Liver (tissue), 9 donors: ENCODE measurements around the gene HHLA2. TPM values are rescaled to one million over a fixed set of nuclear protein-coding genes. Genes with fewer than 3 reads are reported as not detected.

ENCODE experiments used
- DNase-seq: peaks from one replicate; pipeline ENCODE4 v3.0.0-alpha.2; 2017; ENCODE audit warnings: low spot score
- H3K27ac ChIP-seq, 2 donors: one replicate each; pipeline ENCODE4 v1.7.0; 2013; ENCODE audit warnings: inconsistent platforms in 2 of 2, low read length in 2 of 2, control low read depth in 1 of 2, low read depth in 1 of 2, mild to moderate bottlenecking in 1 of 2
- H3K27me3 ChIP-seq, 4 donors: one replicate each; pipeline versions ENCODE4 v1.6.1 to v1.7.0; 2013; ENCODE audit warnings: low read length in 3 of 4, inconsistent platforms in 1 of 4, mild to moderate bottlenecking in 1 of 4, moderate library complexity in 1 of 4; ENCODE audit not compliant: control insufficient read depth in 4 of 4, insufficient read depth in 4 of 4
- H3K36me3 ChIP-seq, 4 donors: one replicate each; pipeline versions ENCODE4 v1.6.1 to v1.7.0; 2013; ENCODE audit warnings: low read length in 3 of 4, mild to moderate bottlenecking in 3 of 4, low read depth in 1 of 4, moderate library complexity in 1 of 4; ENCODE audit not compliant: control insufficient read depth in 4 of 4, insufficient read depth in 3 of 4
- H3K4me1 ChIP-seq, 4 donors: one replicate each; pipeline versions ENCODE4 v1.6.1 to v1.7.0; 2013; ENCODE audit warnings: low read length in 3 of 4, mild to moderate bottlenecking in 3 of 4, moderate library complexity in 1 of 4; ENCODE audit not compliant: control insufficient read depth in 4 of 4, insufficient read depth in 4 of 4
- H3K4me3 ChIP-seq, 3 donors: one replicate each; pipeline versions ENCODE4 v1.6.1 to v1.7.0; 2013; ENCODE audit warnings: low read length in 3 of 3, control low read depth in 1 of 3, low read depth in 1 of 3, mild to moderate bottlenecking in 1 of 3
- H3K9ac ChIP-seq, 2 donors: one replicate each; pipeline ENCODE4 v1.7.0; 2013; ENCODE audit warnings: low read length in 2 of 2, mild to moderate bottlenecking in 2 of 2, moderate library complexity in 2 of 2, control low read depth in 1 of 2, low read depth in 1 of 2
- H3K9me3 ChIP-seq, 4 donors: one replicate each; pipeline versions ENCODE4 v1.6.1 to v1.7.0; 2013; ENCODE audit warnings: low read length in 3 of 4; ENCODE audit not compliant: control insufficient read depth in 4 of 4
- EGR1 ChIP-seq, 2 donors: IDR thresholded peaks; 2 replicates each; pipeline ENCODE4 v1.6.1; 2016 to 2018; ENCODE audit warnings: antibody characterized with exemption in 2 of 2, low read depth in 2 of 2
- FOXA1 ChIP-seq: IDR thresholded peaks from 2 replicates; pipeline ENCODE4 v1.6.1; 2016; ENCODE audit warnings: antibody characterized with exemption
- FOXA2 ChIP-seq: IDR thresholded peaks from 2 replicates; pipeline ENCODE4 v1.6.1; 2016; ENCODE audit warnings: antibody characterized with exemption
- GABPA ChIP-seq, 2 donors: IDR thresholded peaks in 1 of 2; conservative IDR thresholded peaks in 1 of 2; 2 replicates each; pipeline ENCODE4 v1.6.1; 2016; ENCODE audit warnings: antibody characterized with exemption in 2 of 2, mild to moderate bottlenecking in 1 of 2, moderate library complexity in 1 of 2
- HNF4A ChIP-seq, 2 donors: conservative IDR thresholded peaks; 2 replicates each; pipeline ENCODE4 v1.6.1; 2016; ENCODE audit warnings: antibody characterized with exemption in 2 of 2, mild to moderate bottlenecking in 2 of 2
- HNF4G ChIP-seq: IDR thresholded peaks from 2 replicates; pipeline ENCODE4 v1.6.1; 2016; ENCODE audit warnings: antibody characterized with exemption
- JUND ChIP-seq, 2 donors: IDR thresholded peaks; 2 replicates each; pipeline ENCODE4 v1.6.1; 2016; ENCODE audit warnings: antibody characterized with exemption in 2 of 2
- NR2F2 ChIP-seq: IDR thresholded peaks from 2 replicates; pipeline ENCODE4 v1.6.1; 2016; ENCODE audit warnings: antibody characterized with exemption
- RAD21 ChIP-seq, 2 donors: IDR thresholded peaks; 2 replicates each; pipeline ENCODE4 v1.6.1; 2016; ENCODE audit warnings: antibody characterized with exemption in 2 of 2, mild to moderate bottlenecking in 2 of 2
- RXRA ChIP-seq, 2 donors: IDR thresholded peaks; 2 replicates each; pipeline ENCODE4 v1.6.1; 2017 to 2018; ENCODE audit warnings: antibody characterized with exemption in 2 of 2, mild to moderate bottlenecking in 1 of 2
- SP1 ChIP-seq: IDR thresholded peaks from 2 replicates; pipeline ENCODE4 v1.6.1; 2018; ENCODE audit warnings: antibody characterized with exemption, mild to moderate bottlenecking
- TAF1 ChIP-seq: conservative IDR thresholded peaks from 2 replicates; pipeline ENCODE4 v1.6.1; 2016; ENCODE audit warnings: antibody characterized with exemption, mild to moderate bottlenecking
- YY1 ChIP-seq: IDR thresholded peaks from 2 replicates; pipeline ENCODE4 v1.6.1; 2016; ENCODE audit warnings: antibody characterized with exemption, mild to moderate bottlenecking
- WGBS: extraction: QIAGEN DNeasy Blood & Tissue Kit; methylation state at CpG from one replicate; pipeline ENCODE4 v1.1.7; 2013; 5-methylcytosine and 5-hydroxymethylcytosine counted together
- polyA plus RNA-seq, 2 donors: library from polyadenylated mRNA; stranded (reverse) in 1 of 2; unstranded in 1 of 2; fragments of 200-250 nt in 1 of 2; fragments of >200 nt in 1 of 2; fragmentation: Nextera tagmentation in 1 of 2; extraction: Ambion mirVana in 1 of 2; gene quantifications; one replicate each; pipeline versions ENCODE4 v1.2.1 to v1.2.3, GENCODE V29; 2013 to 2015
- total RNA-seq, 2 donors: library from RNA; depleted of rRNA; stranded (reverse); fragments of >200 nt; gene quantifications; one replicate each; pipeline ENCODE4 v1.2.3, GENCODE V29; 2014
- TF ChIP-seq, protein P1 (sequence below): IDR thresholded peaks from 2 replicates; pipeline ENCODE4 v1.6.1; 2016; ENCODE audit warnings: antibody characterized with exemption
- TF ChIP-seq, protein P2 (sequence below): IDR thresholded peaks from 2 replicates; pipeline ENCODE4 v1.6.1; 2016; ENCODE audit warnings: antibody characterized with exemption
- TF ChIP-seq, protein P3 (sequence below): IDR thresholded peaks from 2 replicates; pipeline ENCODE4 v1.6.1; 2016; ENCODE audit warnings: antibody characterized with exemption
- TF ChIP-seq, protein P4 (sequence below): IDR thresholded peaks from 2 replicates; pipeline ENCODE4 v1.6.1; 2016; ENCODE audit warnings: antibody characterized with exemption, mild to moderate bottlenecking
- TF ChIP-seq, protein P5 (sequence below): fragments of 150-350 bp; IDR thresholded peaks from 2 replicates; pipeline ENCODE4 v1.5.1; 2017; ENCODE audit warnings: improper control_type of control experiment, low read depth, low read length; ENCODE audit not compliant: missing input control
- donor health status: healthy.
- donor health status: healthy.
- donor health status: healthy.
- donor health status: healthy.
- donor health status: healthy.

The HHLA2 gene
- total and polyA plus RNA-seq, 4 donors: 0.07 to 0.14 TPM; not detected in 2

DNA sequence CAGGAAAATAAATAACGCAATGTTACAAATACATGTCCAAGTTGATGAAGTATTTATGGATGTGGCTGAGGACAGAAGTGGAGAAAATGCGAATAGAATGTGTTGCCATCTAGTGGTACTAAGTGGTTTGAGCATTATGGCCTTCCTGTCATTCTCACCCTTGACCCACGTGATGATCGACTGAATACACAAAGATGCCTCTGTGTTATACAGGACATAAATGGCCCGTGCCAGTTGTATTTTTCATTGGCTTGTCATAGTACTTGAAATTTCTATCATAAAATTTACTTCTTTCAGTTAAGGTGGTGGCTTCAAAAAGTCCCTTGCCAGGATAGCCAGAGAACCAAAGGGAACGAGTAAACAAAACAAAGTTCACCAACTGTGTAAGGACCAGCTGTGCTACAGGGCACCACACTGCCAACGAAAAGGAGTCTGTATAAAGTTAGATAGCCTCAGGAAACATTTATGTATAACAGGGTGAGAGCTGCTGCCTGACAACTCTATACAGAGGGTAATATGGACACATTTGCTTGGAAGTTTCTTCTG, 110.4 kb downstream of the HHLA2 start:
- H3K27me3 ChIP-seq: no peaks in the 10 kb centered on the region
- peaks cover 0 to 9% (median 4%) of the 10 kb centered on the region in 4 donors for H3K4me1 ChIP-seq
- 6% methylated on average over 7 of the region's 7 CpGs for WGBS
- no peaks in the 10 kb centered on the region for H3K36me3 ChIP-seq
- no peaks in the 10 kb centered on the region for H3K9me3 ChIP-seq
- no peak overlapping the region for H3K27ac ChIP-seq
- no peak for DNase-seq
- no peak overlapping the region for H3K9ac ChIP-seq
- TF ChIP-seq FOXA1: peak; percentile 29
- no peak for TF ChIP-seq NR2F2
- TF ChIP-seq SP1: peak; percentile 64
- TF ChIP-seq, protein P1, sequence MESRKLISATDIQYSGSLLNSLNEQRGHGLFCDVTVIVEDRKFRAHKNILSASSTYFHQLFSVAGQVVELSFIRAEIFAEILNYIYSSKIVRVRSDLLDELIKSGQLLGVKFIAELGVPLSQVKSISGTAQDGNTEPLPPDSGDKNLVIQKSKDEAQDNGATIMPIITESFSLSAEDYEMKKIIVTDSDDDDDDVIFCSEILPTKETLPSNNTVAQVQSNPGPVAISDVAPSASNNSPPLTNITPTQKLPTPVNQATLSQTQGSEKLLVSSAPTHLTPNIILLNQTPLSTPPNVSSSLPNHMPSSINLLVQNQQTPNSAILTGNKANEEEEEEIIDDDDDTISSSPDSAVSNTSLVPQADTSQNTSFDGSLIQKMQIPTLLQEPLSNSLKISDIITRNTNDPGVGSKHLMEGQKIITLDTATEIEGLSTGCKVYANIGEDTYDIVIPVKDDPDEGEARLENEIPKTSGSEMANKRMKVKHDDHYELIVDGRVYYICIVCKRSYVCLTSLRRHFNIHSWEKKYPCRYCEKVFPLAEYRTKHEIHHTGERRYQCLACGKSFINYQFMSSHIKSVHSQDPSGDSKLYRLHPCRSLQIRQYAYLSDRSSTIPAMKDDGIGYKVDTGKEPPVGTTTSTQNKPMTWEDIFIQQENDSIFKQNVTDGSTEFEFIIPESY: peak; percentile 38
- TF ChIP-seq GABPA (IDR thresholded peaks at IDR 0.05 in 1 of 2, conservative IDR thresholded peaks at IDR 0.05 in 1 of 2): no peak
- peak; percentile 59 for TF ChIP-seq FOXA2
- TF ChIP-seq RXRA (IDR thresholded peaks at IDR 0.05): peak in 1 of 2 donors; percentile 40
- peak; percentile 56 for TF ChIP-seq HNF4G
- TF ChIP-seq YY1: peak; percentile 61
- TF ChIP-seq, protein P2, sequence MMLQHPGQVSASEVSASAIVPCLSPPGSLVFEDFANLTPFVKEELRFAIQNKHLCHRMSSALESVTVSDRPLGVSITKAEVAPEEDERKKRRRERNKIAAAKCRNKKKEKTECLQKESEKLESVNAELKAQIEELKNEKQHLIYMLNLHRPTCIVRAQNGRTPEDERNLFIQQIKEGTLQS: no peak
- TF ChIP-seq TAF1: no peak
- TF ChIP-seq HNF4A (conservative IDR thresholded peaks at IDR 0.05): peak; percentile 77 to 79
- TF ChIP-seq, protein P3, sequence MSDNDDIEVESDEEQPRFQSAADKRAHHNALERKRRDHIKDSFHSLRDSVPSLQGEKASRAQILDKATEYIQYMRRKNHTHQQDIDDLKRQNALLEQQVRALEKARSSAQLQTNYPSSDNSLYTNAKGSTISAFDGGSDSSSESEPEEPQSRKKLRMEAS: peak; percentile 11
- TF ChIP-seq, protein P4, sequence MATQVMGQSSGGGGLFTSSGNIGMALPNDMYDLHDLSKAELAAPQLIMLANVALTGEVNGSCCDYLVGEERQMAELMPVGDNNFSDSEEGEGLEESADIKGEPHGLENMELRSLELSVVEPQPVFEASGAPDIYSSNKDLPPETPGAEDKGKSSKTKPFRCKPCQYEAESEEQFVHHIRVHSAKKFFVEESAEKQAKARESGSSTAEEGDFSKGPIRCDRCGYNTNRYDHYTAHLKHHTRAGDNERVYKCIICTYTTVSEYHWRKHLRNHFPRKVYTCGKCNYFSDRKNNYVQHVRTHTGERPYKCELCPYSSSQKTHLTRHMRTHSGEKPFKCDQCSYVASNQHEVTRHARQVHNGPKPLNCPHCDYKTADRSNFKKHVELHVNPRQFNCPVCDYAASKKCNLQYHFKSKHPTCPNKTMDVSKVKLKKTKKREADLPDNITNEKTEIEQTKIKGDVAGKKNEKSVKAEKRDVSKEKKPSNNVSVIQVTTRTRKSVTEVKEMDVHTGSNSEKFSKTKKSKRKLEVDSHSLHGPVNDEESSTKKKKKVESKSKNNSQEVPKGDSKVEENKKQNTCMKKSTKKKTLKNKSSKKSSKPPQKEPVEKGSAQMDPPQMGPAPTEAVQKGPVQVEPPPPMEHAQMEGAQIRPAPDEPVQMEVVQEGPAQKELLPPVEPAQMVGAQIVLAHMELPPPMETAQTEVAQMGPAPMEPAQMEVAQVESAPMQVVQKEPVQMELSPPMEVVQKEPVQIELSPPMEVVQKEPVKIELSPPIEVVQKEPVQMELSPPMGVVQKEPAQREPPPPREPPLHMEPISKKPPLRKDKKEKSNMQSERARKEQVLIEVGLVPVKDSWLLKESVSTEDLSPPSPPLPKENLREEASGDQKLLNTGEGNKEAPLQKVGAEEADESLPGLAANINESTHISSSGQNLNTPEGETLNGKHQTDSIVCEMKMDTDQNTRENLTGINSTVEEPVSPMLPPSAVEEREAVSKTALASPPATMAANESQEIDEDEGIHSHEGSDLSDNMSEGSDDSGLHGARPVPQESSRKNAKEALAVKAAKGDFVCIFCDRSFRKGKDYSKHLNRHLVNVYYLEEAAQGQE: no peak
- TF ChIP-seq JUND (IDR thresholded peaks at IDR 0.05): no peak
- no peak for TF ChIP-seq EGR1 (IDR thresholded peaks at IDR 0.05; ENCODE audit: low read depth in 2 of 2)
- peak; percentile 93 to 95 for TF ChIP-seq RAD21 (IDR thresholded peaks at IDR 0.05)
- TF ChIP-seq, protein P5, sequence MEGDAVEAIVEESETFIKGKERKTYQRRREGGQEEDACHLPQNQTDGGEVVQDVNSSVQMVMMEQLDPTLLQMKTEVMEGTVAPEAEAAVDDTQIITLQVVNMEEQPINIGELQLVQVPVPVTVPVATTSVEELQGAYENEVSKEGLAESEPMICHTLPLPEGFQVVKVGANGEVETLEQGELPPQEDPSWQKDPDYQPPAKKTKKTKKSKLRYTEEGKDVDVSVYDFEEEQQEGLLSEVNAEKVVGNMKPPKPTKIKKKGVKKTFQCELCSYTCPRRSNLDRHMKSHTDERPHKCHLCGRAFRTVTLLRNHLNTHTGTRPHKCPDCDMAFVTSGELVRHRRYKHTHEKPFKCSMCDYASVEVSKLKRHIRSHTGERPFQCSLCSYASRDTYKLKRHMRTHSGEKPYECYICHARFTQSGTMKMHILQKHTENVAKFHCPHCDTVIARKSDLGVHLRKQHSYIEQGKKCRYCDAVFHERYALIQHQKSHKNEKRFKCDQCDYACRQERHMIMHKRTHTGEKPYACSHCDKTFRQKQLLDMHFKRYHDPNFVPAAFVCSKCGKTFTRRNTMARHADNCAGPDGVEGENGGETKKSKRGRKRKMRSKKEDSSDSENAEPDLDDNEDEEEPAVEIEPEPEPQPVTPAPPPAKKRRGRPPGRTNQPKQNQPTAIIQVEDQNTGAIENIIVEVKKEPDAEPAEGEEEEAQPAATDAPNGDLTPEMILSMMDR: peak; percentile 86
- no peak overlapping the region for H3K4me3 ChIP-seq
